PFSK-1 (cell line): ENCODE measurements around the gene APBA3.

Experiments used
- POLR2AphosphoS5 ChIP-seq: IDR thresholded peaks from 2 replicates; pipeline ENCODE4 v1.6.1; 2012; ENCODE audit warnings: low read depth, mild to moderate bottlenecking, control low read depth, low read length, moderate library complexity
- SIN3A ChIP-seq: IDR thresholded peaks from 2 replicates; pipeline ENCODE4 v1.6.1; 2012; ENCODE audit warnings: mild to moderate bottlenecking, low read length, moderate library complexity, borderline replicate concordance; ENCODE audit not compliant: insufficient read depth
- TAF1 ChIP-seq: IDR thresholded peaks from 2 replicates; pipeline ENCODE4 v1.6.1; 2012; ENCODE audit warnings: low read length, control low read depth, borderline replicate concordance; ENCODE audit not compliant: insufficient read depth
- TF ChIP-seq, protein P1 (sequence below), 2 experiments: IDR thresholded peaks; 2 replicates each; pipeline versions ENCODE4 v1.6.1 to v1.8.0; 2011 to 2012; ENCODE audit warnings: low read depth in 2 of 2, low read length in 2 of 2, control low read depth in 1 of 2, inconsistent platforms in 1 of 2, mild to moderate bottlenecking in 1 of 2, moderate library complexity in 1 of 2; ENCODE audit not compliant: insufficient read depth in 1 of 2

DNA sequence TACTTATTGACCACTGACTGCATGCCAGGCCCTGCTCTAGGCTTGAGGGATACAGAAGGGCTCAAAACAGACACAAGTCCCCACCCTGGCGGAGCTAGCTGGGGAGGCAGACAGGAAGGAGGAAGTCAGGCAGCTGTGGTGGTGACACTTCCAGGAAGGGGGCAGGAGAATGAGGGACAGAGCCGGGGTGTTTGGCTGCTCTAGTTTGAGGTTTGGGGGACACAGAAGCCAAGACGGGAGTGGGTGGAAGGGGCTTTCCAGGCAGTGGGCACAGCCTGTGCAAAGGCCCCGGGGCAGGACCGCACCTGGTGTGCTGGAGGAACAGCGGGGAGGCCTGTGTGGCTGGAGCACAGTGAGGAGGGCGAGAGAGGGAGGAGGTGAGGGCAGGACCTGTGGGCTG, 5.0 kb upstream of the APBA3 start:
- TF ChIP-seq POLR2AphosphoS5 (no peak), SIN3A (no peak), TAF1 (no peak)
- TF ChIP-seq, protein P1, sequence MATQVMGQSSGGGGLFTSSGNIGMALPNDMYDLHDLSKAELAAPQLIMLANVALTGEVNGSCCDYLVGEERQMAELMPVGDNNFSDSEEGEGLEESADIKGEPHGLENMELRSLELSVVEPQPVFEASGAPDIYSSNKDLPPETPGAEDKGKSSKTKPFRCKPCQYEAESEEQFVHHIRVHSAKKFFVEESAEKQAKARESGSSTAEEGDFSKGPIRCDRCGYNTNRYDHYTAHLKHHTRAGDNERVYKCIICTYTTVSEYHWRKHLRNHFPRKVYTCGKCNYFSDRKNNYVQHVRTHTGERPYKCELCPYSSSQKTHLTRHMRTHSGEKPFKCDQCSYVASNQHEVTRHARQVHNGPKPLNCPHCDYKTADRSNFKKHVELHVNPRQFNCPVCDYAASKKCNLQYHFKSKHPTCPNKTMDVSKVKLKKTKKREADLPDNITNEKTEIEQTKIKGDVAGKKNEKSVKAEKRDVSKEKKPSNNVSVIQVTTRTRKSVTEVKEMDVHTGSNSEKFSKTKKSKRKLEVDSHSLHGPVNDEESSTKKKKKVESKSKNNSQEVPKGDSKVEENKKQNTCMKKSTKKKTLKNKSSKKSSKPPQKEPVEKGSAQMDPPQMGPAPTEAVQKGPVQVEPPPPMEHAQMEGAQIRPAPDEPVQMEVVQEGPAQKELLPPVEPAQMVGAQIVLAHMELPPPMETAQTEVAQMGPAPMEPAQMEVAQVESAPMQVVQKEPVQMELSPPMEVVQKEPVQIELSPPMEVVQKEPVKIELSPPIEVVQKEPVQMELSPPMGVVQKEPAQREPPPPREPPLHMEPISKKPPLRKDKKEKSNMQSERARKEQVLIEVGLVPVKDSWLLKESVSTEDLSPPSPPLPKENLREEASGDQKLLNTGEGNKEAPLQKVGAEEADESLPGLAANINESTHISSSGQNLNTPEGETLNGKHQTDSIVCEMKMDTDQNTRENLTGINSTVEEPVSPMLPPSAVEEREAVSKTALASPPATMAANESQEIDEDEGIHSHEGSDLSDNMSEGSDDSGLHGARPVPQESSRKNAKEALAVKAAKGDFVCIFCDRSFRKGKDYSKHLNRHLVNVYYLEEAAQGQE (IDR thresholded peaks at IDR 0.05; ENCODE audit: insufficient read depth in 1 of 2, low read depth in 2 of 2, low read length in 2 of 2) = no peak
